GM23338 (cell line): ENCODE data around the gene ITIH3. TPM values are rescaled to one million over a fixed set of nuclear protein-coding genes. Genes with fewer than 3 reads are reported as not detected.

ENCODE experiments used
- ATAC-seq: fragments of 200-7000 bp; cut with Tn5 transposase; 3 replicates; pipeline ENCODE4 v1.9.1; 2020
- DNase-seq: peaks from one replicate; pipeline ENCODE4 v3.0.0-alpha.2; 2015; ENCODE audit warnings: low spot score
- H2AFZ ChIP-seq: fragments of 200-600 bp; sonication (generic); 2 replicates; pipeline ENCODE4 v1.8.0; 2016; ENCODE audit warnings: antibody characterized with exemption, mild to moderate bottlenecking, moderate library complexity
- H3F3A ChIP-seq: fragments of 200-600 bp; sonication (generic); replicated peaks from 2 replicates; pipeline ENCODE4 v1.8.0; 2017; ENCODE audit warnings: antibody characterized with exemption, mixed run types, low read depth
- H3K27ac ChIP-seq: fragments of 200-600 bp; sonication (generic); 2 replicates; pipeline ENCODE4 v1.6.1; 2016; ENCODE audit warnings: low read depth
- H3K27me3 ChIP-seq: fragments of 200-600 bp; sonication (generic); 2 replicates; pipeline ENCODE4 v1.8.0; 2016; ENCODE audit warnings: mild to moderate bottlenecking, mixed run types, moderate library complexity; ENCODE audit not compliant: insufficient read depth
- H3K36me3 ChIP-seq: fragments of 200-600 bp; sonication (generic); 2 replicates; pipeline ENCODE4 v1.8.0; 2016; ENCODE audit warnings: mild to moderate bottlenecking; ENCODE audit not compliant: insufficient read depth
- H3K4me1 ChIP-seq: fragments of 200-600 bp; sonication (generic); 2 replicates; pipeline ENCODE4 v1.8.0; 2016; ENCODE audit warnings: mild to moderate bottlenecking, moderate library complexity; ENCODE audit not compliant: insufficient read depth
- H3K4me2 ChIP-seq: fragments of 200-600 bp; sonication (generic); 2 replicates; pipeline ENCODE4 v1.7.1; 2017; ENCODE audit warnings: mixed run types
- H3K4me3 ChIP-seq: fragments of 200-600 bp; sonication (generic); 2 replicates; pipeline ENCODE4 v1.6.1; 2016; ENCODE audit warnings: mixed run types
- H3K79me2 ChIP-seq: fragments of 200-600 bp; sonication (generic); replicated peaks from 2 replicates; pipeline ENCODE4 v1.8.0; 2017; ENCODE audit warnings: mild to moderate bottlenecking; ENCODE audit not compliant: insufficient read depth
- H3K9me2 ChIP-seq: fragments of 200-600 bp; sonication (generic); 2 replicates; pipeline ENCODE4 v1.8.0; 2017; ENCODE audit not compliant: insufficient read depth
- H4K20me1 ChIP-seq: fragments of 200-600 bp; sonication (generic); replicated peaks from 2 replicates; pipeline ENCODE4 v1.8.0; 2017; ENCODE audit warnings: mild to moderate bottlenecking; ENCODE audit not compliant: insufficient read depth
- H3K27ac Mint-ChIP-seq: 2 replicates; pipeline ENCODE4 v1.8.0; 2020; ENCODE audit warnings: inconsistent platforms, mild to moderate bottlenecking, moderate library complexity, mixed read lengths
- H3K27me3 Mint-ChIP-seq: 3 replicates; pipeline ENCODE4 v1.8.0; 2022; ENCODE audit warnings: low read depth, mild to moderate bottlenecking, moderate library complexity, mixed read lengths, inconsistent platforms; ENCODE audit not compliant: insufficient read depth, poor library complexity
- H3K36me3 Mint-ChIP-seq: 3 replicates; pipeline ENCODE4 v1.8.0; 2021; ENCODE audit warnings: low read depth, mild to moderate bottlenecking, inconsistent platforms, moderate library complexity, mixed read lengths
- H3K4me1 Mint-ChIP-seq: 3 replicates; pipeline ENCODE4 v1.8.0; 2020; ENCODE audit warnings: mild to moderate bottlenecking, inconsistent platforms, mixed read lengths
- H3K4me3 Mint-ChIP-seq: 3 replicates; pipeline ENCODE4 v1.8.0; 2021; ENCODE audit warnings: moderate library complexity, mild to moderate bottlenecking, inconsistent platforms, mixed read lengths
- H3K9me3 Mint-ChIP-seq: 3 replicates; pipeline ENCODE4 v1.8.0; 2020; ENCODE audit warnings: moderate library complexity, mild to moderate bottlenecking, inconsistent platforms, mixed read lengths
- CREB1 ChIP-seq: fragments of 250-450 bp; sonication (Bioruptor Pico); IDR thresholded peaks from 2 replicates; pipeline ENCODE4 v1.5.0; 2020; ENCODE audit warnings: low read depth, mild to moderate bottlenecking, moderate library complexity
- EZH2 ChIP-seq: fragments of 200-600 bp; sonication (generic); IDR thresholded peaks from one replicate; pipeline ENCODE4 v1.8.0; 2017; ENCODE audit warnings: antibody characterized with exemption, mild to moderate bottlenecking, low read depth; ENCODE audit not compliant: unreplicated experiment
- EZH2phosphoT487 ChIP-seq: fragments of 200-600 bp; sonication (generic); IDR thresholded peaks from one replicate; pipeline ENCODE4 v1.8.1; 2018; ENCODE audit warnings: antibody characterized with exemption; ENCODE audit not compliant: unreplicated experiment
- JUNB ChIP-seq: IDR thresholded peaks from one replicate; pipeline ENCODE4 v1.6.1; 2016; ENCODE audit warnings: antibody characterized with exemption; ENCODE audit not compliant: unreplicated experiment
- NANOG ChIP-seq: IDR thresholded peaks from 2 replicates; pipeline ENCODE4 v1.6.1; 2016; ENCODE audit warnings: antibody characterized with exemption, borderline replicate concordance
- POLR2AphosphoS5 ChIP-seq: IDR thresholded peaks from 2 replicates; pipeline ENCODE4 v1.6.1; 2016; ENCODE audit warnings: antibody characterized with exemption, low read depth
- STAT1 ChIP-seq: IDR thresholded peaks from one replicate; pipeline ENCODE4 v1.6.1; 2016; ENCODE audit warnings: antibody characterized with exemption; ENCODE audit not compliant: unreplicated experiment
- ZNF114 ChIP-seq: fragments of 250-450 bp; sonication (Bioruptor Pico); IDR thresholded peaks from 2 replicates; pipeline ENCODE4 v1.5.0; 2020; ENCODE audit warnings: mild to moderate bottlenecking, moderate library complexity
- ZNF331 ChIP-seq: fragments of 250-450 bp; sonication (Bioruptor Pico); IDR thresholded peaks from 2 replicates; pipeline ENCODE4 v1.5.0; 2020; ENCODE audit warnings: low read depth, mild to moderate bottlenecking, moderate library complexity
- polyA plus RNA-seq: library from polyadenylated mRNA; unstranded; fragments of >200 nt; fragmentation: Nextera tagmentation; extraction: Ambion mirVana; gene quantifications from 2 replicates; pipeline ENCODE4 v1.2.1, GENCODE V29; 2016
- total RNA-seq: library from RNA; depleted of rRNA; stranded (reverse); fragments of >200 nt; shearing (Covaris generic); gene quantifications from 2 replicates; pipeline ENCODE4 v1.2.3, GENCODE V29; 2014
- TF ChIP-seq, protein P1 (sequence below): fragments of 250-450 bp; sonication (Bioruptor Pico); IDR thresholded peaks from 2 replicates; pipeline ENCODE4 v1.5.0; 2020; ENCODE audit warnings: mild to moderate bottlenecking, moderate library complexity
- TF ChIP-seq, protein P2 (sequence below): IDR thresholded peaks from one replicate; pipeline ENCODE4 v1.6.1; 2018; ENCODE audit warnings: antibody characterized with exemption; ENCODE audit not compliant: unreplicated experiment
- TF ChIP-seq, protein P3 (sequence below), 2 experiments: fragments of 200-600 bp in 1 of 2; sonication (generic) in 1 of 2; conservative IDR thresholded peaks; 2 replicates each; pipeline versions ENCODE4 v1.5.1 to v1.6.1; 2016 to 2017; ENCODE audit warnings: antibody characterized with exemption in 2 of 2, low read depth in 2 of 2, mild to moderate bottlenecking in 2 of 2, moderate library complexity in 1 of 2
- TF ChIP-seq, protein P4 (sequence below): IDR thresholded peaks from 2 replicates; pipeline ENCODE4 v1.6.1; 2016; ENCODE audit warnings: antibody characterized with exemption

ITIH3 gene
- total and polyA plus RNA-seq, 2 experiments from 2014 or later, result not detected

DNA sequence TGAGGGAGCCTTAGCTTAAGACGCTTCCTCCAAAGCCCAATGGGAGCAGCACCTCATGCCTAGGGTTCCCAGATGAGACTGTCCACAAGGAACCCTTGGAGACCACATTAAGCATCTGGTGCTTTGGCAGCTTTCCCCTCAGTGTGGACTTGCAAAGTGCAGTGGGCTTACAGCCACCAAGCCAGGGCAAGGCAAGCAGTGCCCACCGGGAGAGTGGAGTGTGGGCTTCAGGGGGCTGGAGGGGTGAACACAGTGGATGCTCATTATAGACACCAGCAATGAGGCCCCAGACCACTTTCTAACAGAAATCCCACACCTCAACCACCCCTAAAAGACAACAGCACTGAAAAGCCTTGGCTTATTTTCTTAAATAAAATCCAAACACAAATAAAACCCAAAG lies 49.3 kb downstream of the ITIH3 start:
- Mint-ChIP-seq H3K4me3 (no peak overlapping the region), H3K27ac (no peak overlapping the region), H3K4me1 (peaks cover 11% of the 10 kb centered on the region), H3K27me3 (peaks cover 9% of the 10 kb centered on the region), H3K36me3 (peaks cover 34% of the 10 kb centered on the region), H3K9me3 (no peaks in the 10 kb centered on the region)
- Histone ChIP-seq H3K9me2 (no peaks in the 10 kb centered on the region), H3K4me3 (no peak overlapping the region), H3K4me1 (0 out of 2 replicates have a peak, but pooled peaks cover 4% of the 10 kb centered on the region), H3K36me3 (0 out of 2 replicates have a peak, but pooled peaks cover 3% of the 10 kb centered on the region), H3K79me2 (no peaks in the 10 kb centered on the region), H2AFZ (no peak overlapping the region), H3F3A (no peaks in the 10 kb centered on the region), H3K4me2 (no peak overlapping the region), H4K20me1 (peaks cover 2% of the 10 kb centered on the region; the same call in 1 of the 2 replicates), H3K27me3 (no peaks in the 10 kb centered on the region), H3K27ac (no peak overlapping the region)
- DNase-seq (no peak), ATAC-seq (no peak)
- no peak for TF ChIP-seq ZNF331 (CRISPR knock-in tag)
- TF ChIP-seq, protein P1, sequence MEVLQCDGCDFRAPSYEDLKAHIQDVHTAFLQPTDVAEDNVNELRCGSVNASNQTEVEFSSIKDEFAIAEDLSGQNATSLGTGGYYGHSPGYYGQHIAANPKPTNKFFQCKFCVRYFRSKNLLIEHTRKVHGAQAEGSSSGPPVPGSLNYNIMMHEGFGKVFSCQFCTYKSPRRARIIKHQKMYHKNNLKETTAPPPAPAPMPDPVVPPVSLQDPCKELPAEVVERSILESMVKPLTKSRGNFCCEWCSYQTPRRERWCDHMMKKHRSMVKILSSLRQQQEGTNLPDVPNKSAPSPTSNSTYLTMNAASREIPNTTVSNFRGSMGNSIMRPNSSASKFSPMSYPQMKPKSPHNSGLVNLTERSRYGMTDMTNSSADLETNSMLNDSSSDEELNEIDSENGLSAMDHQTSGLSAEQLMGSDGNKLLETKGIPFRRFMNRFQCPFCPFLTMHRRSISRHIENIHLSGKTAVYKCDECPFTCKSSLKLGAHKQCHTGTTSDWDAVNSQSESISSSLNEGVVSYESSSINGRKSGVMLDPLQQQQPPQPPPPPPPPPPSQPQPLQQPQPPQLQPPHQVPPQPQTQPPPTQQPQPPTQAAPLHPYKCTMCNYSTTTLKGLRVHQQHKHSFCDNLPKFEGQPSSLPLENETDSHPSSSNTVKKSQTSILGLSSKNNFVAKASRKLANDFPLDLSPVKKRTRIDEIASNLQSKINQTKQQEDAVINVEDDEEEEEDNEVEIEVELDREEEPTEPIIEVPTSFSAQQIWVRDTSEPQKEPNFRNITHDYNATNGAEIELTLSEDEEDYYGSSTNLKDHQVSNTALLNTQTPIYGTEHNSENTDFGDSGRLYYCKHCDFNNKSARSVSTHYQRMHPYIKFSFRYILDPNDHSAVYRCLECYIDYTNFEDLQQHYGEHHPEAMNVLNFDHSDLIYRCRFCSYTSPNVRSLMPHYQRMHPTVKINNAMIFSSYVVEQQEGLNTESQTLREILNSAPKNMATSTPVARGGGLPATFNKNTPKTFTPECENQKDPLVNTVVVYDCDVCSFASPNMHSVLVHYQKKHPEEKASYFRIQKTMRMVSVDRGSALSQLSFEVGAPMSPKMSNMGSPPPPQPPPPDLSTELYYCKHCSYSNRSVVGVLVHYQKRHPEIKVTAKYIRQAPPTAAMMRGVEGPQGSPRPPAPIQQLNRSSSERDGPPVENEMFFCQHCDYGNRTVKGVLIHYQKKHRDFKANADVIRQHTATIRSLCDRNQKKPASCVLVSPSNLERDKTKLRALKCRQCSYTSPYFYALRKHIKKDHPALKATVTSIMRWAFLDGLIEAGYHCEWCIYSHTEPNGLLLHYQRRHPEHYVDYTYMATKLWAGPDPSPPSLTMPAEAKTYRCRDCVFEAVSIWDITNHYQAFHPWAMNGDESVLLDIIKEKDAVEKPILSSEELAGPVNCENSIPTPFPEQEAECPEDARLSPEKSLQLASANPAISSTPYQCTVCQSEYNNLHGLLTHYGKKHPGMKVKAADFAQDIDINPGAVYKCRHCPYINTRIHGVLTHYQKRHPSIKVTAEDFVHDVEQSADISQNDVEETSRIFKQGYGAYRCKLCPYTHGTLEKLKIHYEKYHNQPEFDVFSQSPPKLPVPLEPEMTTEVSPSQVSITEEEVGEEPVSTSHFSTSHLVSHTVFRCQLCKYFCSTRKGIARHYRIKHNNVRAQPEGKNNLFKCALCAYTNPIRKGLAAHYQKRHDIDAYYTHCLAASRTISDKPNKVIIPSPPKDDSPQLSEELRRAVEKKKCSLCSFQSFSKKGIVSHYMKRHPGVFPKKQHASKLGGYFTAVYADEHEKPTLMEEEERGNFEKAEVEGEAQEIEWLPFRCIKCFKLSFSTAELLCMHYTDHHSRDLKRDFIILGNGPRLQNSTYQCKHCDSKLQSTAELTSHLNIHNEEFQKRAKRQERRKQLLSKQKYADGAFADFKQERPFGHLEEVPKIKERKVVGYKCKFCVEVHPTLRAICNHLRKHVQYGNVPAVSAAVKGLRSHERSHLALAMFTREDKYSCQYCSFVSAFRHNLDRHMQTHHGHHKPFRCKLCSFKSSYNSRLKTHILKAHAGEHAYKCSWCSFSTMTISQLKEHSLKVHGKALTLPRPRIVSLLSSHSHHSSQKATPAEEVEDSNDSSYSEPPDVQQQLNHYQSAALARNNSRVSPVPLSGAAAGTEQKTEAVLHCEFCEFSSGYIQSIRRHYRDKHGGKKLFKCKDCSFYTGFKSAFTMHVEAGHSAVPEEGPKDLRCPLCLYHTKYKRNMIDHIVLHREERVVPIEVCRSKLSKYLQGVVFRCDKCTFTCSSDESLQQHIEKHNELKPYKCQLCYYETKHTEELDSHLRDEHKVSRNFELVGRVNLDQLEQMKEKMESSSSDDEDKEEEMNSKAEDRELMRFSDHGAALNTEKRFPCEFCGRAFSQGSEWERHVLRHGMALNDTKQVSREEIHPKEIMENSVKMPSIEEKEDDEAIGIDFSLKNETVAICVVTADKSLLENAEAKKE, result no peak
- no peak for TF ChIP-seq ZNF114 (CRISPR knock-in tag)
- TF ChIP-seq, protein P2, sequence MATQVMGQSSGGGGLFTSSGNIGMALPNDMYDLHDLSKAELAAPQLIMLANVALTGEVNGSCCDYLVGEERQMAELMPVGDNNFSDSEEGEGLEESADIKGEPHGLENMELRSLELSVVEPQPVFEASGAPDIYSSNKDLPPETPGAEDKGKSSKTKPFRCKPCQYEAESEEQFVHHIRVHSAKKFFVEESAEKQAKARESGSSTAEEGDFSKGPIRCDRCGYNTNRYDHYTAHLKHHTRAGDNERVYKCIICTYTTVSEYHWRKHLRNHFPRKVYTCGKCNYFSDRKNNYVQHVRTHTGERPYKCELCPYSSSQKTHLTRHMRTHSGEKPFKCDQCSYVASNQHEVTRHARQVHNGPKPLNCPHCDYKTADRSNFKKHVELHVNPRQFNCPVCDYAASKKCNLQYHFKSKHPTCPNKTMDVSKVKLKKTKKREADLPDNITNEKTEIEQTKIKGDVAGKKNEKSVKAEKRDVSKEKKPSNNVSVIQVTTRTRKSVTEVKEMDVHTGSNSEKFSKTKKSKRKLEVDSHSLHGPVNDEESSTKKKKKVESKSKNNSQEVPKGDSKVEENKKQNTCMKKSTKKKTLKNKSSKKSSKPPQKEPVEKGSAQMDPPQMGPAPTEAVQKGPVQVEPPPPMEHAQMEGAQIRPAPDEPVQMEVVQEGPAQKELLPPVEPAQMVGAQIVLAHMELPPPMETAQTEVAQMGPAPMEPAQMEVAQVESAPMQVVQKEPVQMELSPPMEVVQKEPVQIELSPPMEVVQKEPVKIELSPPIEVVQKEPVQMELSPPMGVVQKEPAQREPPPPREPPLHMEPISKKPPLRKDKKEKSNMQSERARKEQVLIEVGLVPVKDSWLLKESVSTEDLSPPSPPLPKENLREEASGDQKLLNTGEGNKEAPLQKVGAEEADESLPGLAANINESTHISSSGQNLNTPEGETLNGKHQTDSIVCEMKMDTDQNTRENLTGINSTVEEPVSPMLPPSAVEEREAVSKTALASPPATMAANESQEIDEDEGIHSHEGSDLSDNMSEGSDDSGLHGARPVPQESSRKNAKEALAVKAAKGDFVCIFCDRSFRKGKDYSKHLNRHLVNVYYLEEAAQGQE, result no peak
- no peak for TF ChIP-seq JUNB
- TF ChIP-seq EZH2, result no peak
- TF ChIP-seq CREB1 (CRISPR knock-in tag), result no peak
- TF ChIP-seq, protein P3, sequence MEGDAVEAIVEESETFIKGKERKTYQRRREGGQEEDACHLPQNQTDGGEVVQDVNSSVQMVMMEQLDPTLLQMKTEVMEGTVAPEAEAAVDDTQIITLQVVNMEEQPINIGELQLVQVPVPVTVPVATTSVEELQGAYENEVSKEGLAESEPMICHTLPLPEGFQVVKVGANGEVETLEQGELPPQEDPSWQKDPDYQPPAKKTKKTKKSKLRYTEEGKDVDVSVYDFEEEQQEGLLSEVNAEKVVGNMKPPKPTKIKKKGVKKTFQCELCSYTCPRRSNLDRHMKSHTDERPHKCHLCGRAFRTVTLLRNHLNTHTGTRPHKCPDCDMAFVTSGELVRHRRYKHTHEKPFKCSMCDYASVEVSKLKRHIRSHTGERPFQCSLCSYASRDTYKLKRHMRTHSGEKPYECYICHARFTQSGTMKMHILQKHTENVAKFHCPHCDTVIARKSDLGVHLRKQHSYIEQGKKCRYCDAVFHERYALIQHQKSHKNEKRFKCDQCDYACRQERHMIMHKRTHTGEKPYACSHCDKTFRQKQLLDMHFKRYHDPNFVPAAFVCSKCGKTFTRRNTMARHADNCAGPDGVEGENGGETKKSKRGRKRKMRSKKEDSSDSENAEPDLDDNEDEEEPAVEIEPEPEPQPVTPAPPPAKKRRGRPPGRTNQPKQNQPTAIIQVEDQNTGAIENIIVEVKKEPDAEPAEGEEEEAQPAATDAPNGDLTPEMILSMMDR (conservative IDR thresholded peaks at IDR 0.05; ENCODE audit: low read depth in 2 of 2), result no peak
- TF ChIP-seq STAT1, result no peak
- no peak for TF ChIP-seq NANOG
- no peak for TF ChIP-seq EZH2phosphoT487
- TF ChIP-seq POLR2AphosphoS5, result no peak
- TF ChIP-seq, protein P4, sequence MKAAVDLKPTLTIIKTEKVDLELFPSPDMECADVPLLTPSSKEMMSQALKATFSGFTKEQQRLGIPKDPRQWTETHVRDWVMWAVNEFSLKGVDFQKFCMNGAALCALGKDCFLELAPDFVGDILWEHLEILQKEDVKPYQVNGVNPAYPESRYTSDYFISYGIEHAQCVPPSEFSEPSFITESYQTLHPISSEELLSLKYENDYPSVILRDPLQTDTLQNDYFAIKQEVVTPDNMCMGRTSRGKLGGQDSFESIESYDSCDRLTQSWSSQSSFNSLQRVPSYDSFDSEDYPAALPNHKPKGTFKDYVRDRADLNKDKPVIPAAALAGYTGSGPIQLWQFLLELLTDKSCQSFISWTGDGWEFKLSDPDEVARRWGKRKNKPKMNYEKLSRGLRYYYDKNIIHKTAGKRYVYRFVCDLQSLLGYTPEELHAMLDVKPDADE, result no peak
